Measurements from ENCODE around the gene GJC2. TPM values are rescaled to one million over a fixed set of nuclear protein-coding genes. Genes with fewer than 3 reads are reported as not detected.

GJC2 gene
- total RNA-seq, 4 donors from 2014 or later = 1.9 to 5.5 (median 2.9) TPM

DNA sequence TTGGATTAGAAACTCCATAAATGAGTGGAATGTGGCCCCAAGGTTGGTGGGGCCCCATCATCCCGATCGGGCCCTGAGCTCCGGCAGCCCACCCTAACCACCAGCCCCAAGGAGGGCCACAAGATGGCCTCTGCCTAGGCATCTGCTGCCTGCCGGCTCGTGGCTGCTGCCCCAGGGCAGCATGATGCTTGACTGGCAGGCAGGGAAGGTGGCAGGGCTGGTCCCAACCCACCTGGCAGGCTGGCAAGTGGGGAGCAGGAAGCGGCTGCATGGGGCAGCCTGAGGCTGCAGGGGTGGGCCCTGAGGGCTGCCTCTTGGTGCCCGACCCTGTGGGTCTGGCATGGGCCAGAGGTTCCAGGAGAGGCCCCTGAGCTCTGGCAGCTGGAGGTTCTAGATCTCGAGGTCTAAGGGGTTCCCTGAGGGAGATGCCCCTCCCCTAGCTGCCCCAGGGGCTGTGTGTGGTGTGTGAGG, 760 bp upstream of the GJC2 start:
- DNase-seq (ENCODE audit: low spot score) (peak; percentile 14), ATAC-seq (ENCODE audit: low FRiP score) (peak; percentile 2)
- TF ChIP-seq, protein P1, sequence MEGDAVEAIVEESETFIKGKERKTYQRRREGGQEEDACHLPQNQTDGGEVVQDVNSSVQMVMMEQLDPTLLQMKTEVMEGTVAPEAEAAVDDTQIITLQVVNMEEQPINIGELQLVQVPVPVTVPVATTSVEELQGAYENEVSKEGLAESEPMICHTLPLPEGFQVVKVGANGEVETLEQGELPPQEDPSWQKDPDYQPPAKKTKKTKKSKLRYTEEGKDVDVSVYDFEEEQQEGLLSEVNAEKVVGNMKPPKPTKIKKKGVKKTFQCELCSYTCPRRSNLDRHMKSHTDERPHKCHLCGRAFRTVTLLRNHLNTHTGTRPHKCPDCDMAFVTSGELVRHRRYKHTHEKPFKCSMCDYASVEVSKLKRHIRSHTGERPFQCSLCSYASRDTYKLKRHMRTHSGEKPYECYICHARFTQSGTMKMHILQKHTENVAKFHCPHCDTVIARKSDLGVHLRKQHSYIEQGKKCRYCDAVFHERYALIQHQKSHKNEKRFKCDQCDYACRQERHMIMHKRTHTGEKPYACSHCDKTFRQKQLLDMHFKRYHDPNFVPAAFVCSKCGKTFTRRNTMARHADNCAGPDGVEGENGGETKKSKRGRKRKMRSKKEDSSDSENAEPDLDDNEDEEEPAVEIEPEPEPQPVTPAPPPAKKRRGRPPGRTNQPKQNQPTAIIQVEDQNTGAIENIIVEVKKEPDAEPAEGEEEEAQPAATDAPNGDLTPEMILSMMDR (IDR thresholded peaks at IDR 0.05) = no peak

DNA sequence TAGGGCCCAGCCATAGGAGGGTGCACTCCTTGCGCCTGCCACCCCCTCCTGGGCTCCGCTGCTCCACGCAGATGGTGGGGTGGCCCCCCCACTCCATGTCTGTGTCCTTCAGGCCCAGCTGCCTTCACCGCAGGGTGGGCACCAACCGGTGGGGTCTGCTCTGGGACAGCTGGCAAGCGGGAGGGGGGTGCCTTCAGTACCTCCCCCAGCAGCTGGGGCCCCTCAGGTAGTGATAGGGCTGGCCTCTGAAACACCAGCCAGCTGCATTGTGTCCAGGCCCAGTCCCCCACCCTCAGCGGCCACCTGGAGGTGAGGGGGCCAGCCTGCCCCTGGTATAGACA, 360 bp downstream of the GJC2 start:
- TF ChIP-seq, protein P1 (IDR thresholded peaks at IDR 0.05) = no peak
- peak; percentile 16 for DNase-seq (ENCODE audit: low spot score)
- ATAC-seq (ENCODE audit: low FRiP score) = no peak

DNA sequence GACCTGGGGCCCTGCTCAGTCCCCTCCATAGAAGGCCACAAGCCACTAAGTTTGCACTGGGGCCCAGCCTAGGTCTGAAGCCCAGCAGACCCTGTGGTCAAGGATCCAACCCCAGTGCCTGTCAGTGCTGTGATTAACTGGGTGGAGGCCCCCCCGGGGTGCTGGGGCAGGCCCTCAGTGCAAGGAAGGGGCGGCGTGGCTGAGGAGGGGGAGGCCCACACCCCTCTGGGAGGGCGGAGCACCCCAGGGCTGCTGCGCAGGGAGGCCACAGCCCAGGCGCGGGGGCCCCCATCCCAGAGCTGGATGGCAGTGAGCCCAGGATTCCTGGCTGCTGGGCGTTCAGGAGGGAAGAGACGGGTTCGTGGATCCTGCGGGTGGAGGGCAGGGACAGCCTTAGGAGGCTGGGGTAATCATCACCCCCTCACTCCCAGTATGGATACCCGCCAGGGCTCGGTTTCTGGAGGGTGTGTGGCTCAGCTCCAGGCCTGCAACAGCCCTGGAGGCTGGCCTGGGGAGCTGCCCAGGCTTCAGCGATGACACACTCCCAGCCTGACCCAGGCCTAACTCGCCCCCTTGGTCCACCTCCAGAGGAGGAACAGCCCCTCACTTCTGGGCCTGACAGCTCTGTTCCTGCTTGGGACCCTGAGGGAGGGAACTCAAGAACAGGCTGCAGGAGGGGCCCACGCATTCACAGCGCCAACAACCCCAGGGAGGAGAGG, 890 bp downstream of the GJC2 start:
- ATAC-seq (ENCODE audit: low FRiP score) (peak; percentile 80), DNase-seq (ENCODE audit: low spot score) (peak; percentile 22)
- TF ChIP-seq, protein P1 (IDR thresholded peaks at IDR 0.05) = no peak

DNA sequence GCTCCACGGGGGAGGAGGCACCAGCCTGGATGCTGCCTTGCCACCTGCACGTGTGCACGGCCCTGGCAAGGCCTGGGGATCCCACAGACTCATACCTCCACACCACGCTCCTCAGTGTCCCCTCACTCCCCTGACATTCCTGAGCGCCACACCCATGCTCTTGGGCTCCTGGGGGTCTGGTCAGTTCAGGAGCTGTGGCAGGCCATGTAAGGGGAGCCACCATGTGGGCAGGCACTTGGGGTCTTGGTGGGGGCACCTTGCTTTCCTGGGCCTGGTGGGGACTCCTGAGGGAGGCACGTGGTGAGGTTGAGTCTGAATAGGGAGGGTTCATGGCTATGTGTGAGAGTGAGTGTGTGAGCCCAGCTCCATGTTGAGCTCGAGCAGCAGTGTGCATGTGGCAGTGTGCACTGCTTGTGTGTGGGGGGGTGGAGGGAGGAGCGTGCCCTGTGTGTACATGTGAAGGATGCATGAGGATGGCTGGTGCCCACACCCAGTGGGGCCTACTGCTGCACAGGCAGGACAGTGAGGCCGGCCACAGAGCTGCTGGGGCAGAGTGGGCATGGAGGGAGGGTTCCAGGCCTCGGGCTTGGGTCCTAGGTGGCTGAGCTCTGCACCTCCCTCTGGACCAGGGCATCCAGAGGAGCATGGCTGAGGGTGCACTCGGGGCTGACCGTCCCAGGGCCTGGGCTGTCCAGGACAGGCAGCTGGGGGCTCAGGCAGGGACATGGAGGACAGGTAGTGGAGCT, 1.6 kb downstream of the GJC2 start:
- DNase-seq (ENCODE audit: low spot score) = no peak
- TF ChIP-seq, protein P1 (IDR thresholded peaks at IDR 0.05) = no peak

DNA sequence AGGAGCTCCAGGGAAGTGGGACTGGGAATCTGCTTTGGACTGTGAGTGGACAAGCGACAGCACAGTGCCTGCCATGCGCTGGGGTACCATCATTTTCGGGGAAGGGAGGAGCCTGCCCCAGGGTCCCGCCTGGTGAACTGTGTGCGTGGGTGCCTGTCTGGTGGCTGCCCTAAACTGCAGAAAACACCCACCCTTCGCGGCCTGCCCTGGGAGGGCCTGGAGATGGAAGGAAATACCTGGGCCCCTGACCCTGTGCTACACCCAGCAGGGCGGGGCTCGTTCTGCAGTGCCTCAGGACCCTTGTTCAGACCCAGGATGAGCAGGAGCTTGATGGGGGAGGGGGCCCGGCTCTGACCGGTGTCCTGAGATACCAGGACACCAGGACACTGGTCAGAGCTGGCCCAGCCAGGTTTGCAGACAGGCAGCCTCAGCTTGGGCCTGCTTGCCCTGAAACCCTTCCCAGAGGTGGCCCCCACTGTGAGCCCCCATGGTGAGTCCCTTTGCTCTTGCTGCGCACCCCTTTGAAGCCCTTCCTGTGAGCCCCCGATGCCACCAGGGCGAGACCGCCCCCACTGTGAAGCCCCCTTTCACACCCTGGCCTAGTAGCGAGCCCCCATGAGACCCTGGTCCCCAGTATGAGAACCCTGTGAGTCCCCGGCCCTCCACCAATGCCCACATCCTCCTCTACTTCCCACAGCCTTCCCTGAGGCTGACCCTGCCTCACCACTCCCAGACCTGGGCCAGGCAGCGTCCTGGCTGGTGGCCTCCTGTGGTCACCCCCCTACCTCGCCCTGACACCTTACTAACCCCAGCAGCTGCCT, 2.6 kb downstream of the GJC2 start:
- TF ChIP-seq, protein P1 (IDR thresholded peaks at IDR 0.05) = no peak
- DNase-seq (ENCODE audit: low spot score) (no peak), ATAC-seq (ENCODE audit: low FRiP score) (no peak)

More for the DNA sequence above, 1.6 kb downstream of the GJC2 start:
- no peak for ATAC-seq (ENCODE audit: low FRiP score)

DNA sequence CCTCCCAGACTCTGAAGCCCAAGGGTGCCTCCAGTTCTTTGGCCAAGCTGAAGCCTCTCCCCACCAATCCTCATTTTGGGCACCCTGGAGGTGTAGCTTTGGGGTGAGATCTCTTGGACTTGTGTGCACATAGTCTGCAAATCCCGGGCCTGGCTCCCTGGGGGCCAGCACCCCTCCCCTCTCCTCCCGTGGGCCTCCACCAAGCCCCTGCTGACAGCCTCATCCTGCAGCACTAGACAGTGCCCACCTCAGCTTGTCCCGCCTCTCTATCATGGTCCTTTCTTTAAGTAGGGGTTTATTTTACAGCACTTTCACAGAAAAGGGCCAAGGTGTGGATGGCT, 3.2 kb downstream of the GJC2 start:
- TF ChIP-seq, protein P1 (IDR thresholded peaks at IDR 0.05) = no peak
- ATAC-seq (ENCODE audit: low FRiP score) (no peak), DNase-seq (ENCODE audit: low spot score) (no peak)

Measured in omental fat pad (tissue), 4 donors.